Transverse colon (tissue), 3 donors: ENCODE measurements around the gene C7orf25.

ENCODE experiments used
- EP300 ChIP-seq: sonication (generic); formaldehyde crosslinking; IDR thresholded peaks from one replicate; pipeline ENCODE4 v1.6.1; 2017; ENCODE audit warnings: antibody characterized with exemption, low read depth
- POLR2A ChIP-seq: fragments of 450-650 bp; IDR thresholded peaks from one replicate; pipeline ENCODE4 v1.6.1; 2016; ENCODE audit warnings: antibody characterized with exemption, mild to moderate bottlenecking, moderate library complexity
- TF ChIP-seq, protein P1 (sequence below), 5 experiments: fragments of 200-600 bp in 3 of 5; fragments of 450-650 bp in 2 of 5; sonication (generic) in 3 of 5; IDR thresholded peaks; 1 replicate in 2 of 5; 2 replicates in 3 of 5; pipeline ENCODE4 v1.5.1; 2016 to 2017; ENCODE audit warnings: antibody characterized with exemption in 5 of 5, inconsistent platforms in 3 of 5, mild to moderate bottlenecking in 2 of 5, moderate library complexity in 1 of 5

DNA sequence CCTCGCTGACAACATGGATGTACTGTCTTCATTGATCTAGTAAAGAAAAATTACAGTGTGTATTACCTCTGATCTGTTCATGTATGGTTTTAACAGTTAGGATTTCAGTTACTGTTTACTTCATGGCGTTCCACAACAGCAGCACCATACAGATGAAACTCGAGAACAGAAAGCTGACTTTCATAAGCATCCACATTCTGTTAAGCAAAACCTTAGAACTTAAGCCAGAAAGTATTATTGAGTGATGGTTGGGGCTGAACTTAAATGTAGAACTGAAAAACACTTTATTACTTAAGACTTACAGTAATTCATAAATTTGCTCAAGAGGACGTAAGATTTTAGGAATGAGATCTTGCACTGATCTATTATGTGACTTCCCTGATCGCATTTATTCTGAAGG, 24.0 kb upstream of the C7orf25 start:
- no peak for TF ChIP-seq EP300
- TF ChIP-seq, protein P1, sequence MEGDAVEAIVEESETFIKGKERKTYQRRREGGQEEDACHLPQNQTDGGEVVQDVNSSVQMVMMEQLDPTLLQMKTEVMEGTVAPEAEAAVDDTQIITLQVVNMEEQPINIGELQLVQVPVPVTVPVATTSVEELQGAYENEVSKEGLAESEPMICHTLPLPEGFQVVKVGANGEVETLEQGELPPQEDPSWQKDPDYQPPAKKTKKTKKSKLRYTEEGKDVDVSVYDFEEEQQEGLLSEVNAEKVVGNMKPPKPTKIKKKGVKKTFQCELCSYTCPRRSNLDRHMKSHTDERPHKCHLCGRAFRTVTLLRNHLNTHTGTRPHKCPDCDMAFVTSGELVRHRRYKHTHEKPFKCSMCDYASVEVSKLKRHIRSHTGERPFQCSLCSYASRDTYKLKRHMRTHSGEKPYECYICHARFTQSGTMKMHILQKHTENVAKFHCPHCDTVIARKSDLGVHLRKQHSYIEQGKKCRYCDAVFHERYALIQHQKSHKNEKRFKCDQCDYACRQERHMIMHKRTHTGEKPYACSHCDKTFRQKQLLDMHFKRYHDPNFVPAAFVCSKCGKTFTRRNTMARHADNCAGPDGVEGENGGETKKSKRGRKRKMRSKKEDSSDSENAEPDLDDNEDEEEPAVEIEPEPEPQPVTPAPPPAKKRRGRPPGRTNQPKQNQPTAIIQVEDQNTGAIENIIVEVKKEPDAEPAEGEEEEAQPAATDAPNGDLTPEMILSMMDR (IDR thresholded peaks at IDR 0.05), result no peak
- TF ChIP-seq POLR2A, result no peak
